HepG2 (cell line): Measurements from ENCODE around the gene THUMPD2. TPM values are rescaled to one million over a fixed set of nuclear protein-coding genes. Genes with fewer than 3 reads are reported as not detected.

Experiments used
- ATAC-seq: fragments of 200-7000 bp; cut with Tn5 transposase; 3 replicates; pipeline ENCODE4 v1.9.1; 2020; ENCODE audit warnings: mild to moderate bottlenecking, moderate library complexity
- BruUV-seq: library from RNA; stranded (reverse); fragments of 400-500 nt; replicated peaks from 2 replicates; lab custom pipeline; 2021; lab: Mats Ljungman, UMichigan
- CTCF ChIA-PET: fragments of 300-600 bp; formaldehyde crosslinking; extraction: SDS; loops from one replicate; lab custom pipeline; 2021; ENCODE audit warnings: low total read pairs, inconsistent platforms, low intra/inter-chr PET ratio; lab: Yijun Ruan, JAX
- POLR2A ChIA-PET: fragments of 350-600 bp; sonication (Branson Sonifier 250); formaldehyde crosslinking; loops from one replicate; lab custom pipeline; 2020; ENCODE audit warnings: antibody characterized with exemption, inconsistent platforms; lab: Yijun Ruan, JAX
- DNase-seq: peaks from one replicate; pipeline ENCODE4 v3.0.0-alpha.2; 2015; ENCODE audit warnings: low spot score
- FAIRE-seq: peaks from 3 replicates; lab custom pipeline; 2011; peaks lifted over from hg19 to GRCh38; lab: Jason Lieb, UNC
- H2AFZ ChIP-seq: one replicate; pipeline ENCODE4 v1.6.1; 2011; ENCODE audit warnings: low read length, inconsistent platforms
- H3K27ac ChIP-seq: fragments of 300-600 bp; 3 replicates; pipeline ENCODE4 v1.8.0; 2011; ENCODE audit warnings: mixed run types, mild to moderate bottlenecking, mixed read lengths, low read length, inconsistent platforms; ENCODE audit not compliant: insufficient read depth; ENCODE audit errors: extremely low read length
- H3K27me3 ChIP-seq, 2 experiments: fragments of 200-600 bp in 1 of 2; 2 replicates in 1 of 2; 3 replicates in 1 of 2; pipeline versions ENCODE4 v1.6.0 to v1.8.0; 2011; ENCODE audit warnings: low read length in 2 of 2, mild to moderate bottlenecking in 2 of 2, moderate library complexity in 2 of 2, inconsistent platforms in 1 of 2; ENCODE audit not compliant: insufficient read depth in 2 of 2, control insufficient read depth in 1 of 2
- H3K36me3 ChIP-seq, 2 experiments: fragments of 200-600 bp in 1 of 2; replicated peaks in 1 of 2; 2 replicates in 1 of 2; 3 replicates in 1 of 2; pipeline versions ENCODE4 v1.5.1 to v1.8.0; 2011; ENCODE audit warnings: low read length in 2 of 2, inconsistent platforms in 1 of 2; ENCODE audit not compliant: insufficient read depth in 2 of 2, control insufficient read depth in 1 of 2
- H3K4me1 ChIP-seq: 2 replicates; pipeline ENCODE4 v1.5.1; 2012; ENCODE audit warnings: low read length, inconsistent platforms; ENCODE audit not compliant: insufficient read depth
- H3K4me2 ChIP-seq: 2 replicates; pipeline ENCODE4 v1.6.0; 2011; ENCODE audit warnings: low read depth, low read length, inconsistent platforms
- H3K4me3 ChIP-seq, 3 experiments: fragments of 200-600 bp in 1 of 3; sonication (generic), shearing (Covaris generic) in 1 of 3; replicated peaks in 1 of 3; 2 replicates each; pipeline ENCODE4 v1.5.1; 2011 to 2016; ENCODE audit warnings: low read length in 3 of 3, inconsistent platforms in 2 of 3, low read depth in 2 of 3, mild to moderate bottlenecking in 2 of 3, control low read depth in 1 of 3, mixed read lengths in 1 of 3; ENCODE audit not compliant: insufficient read depth in 1 of 3
- H3K79me2 ChIP-seq: one replicate; pipeline ENCODE4 v1.6.1; 2011; ENCODE audit warnings: low read length, inconsistent platforms; ENCODE audit not compliant: insufficient read depth
- H3K9ac ChIP-seq: 2 replicates; pipeline ENCODE4 v1.6.0; 2011; ENCODE audit warnings: mild to moderate bottlenecking, low read depth, low read length, inconsistent platforms; ENCODE audit not compliant: insufficient read depth
- H3K9me3 ChIP-seq: 2 replicates; pipeline ENCODE4 v1.5.1; 2012; ENCODE audit warnings: mild to moderate bottlenecking, low read length
- H4K20me1 ChIP-seq: 2 replicates; pipeline ENCODE4 v1.6.0; 2011; ENCODE audit warnings: inconsistent platforms, mild to moderate bottlenecking, low read length, moderate library complexity; ENCODE audit not compliant: insufficient read depth
- SCMH1 ChIP-seq: sonication (generic); formaldehyde crosslinking; IDR thresholded peaks from 2 replicates; pipeline ENCODE4 v1.9.0; 2021; ENCODE audit warnings: missing genetic modification reagents, mild to moderate bottlenecking, borderline replicate concordance
- SP5 ChIP-seq: IDR thresholded peaks from 2 replicates; pipeline ENCODE4 v1.6.1; 2016; ENCODE audit warnings: low read depth, borderline replicate concordance
- SYNCRIP ChIP-seq: fragments of 200-400 bp; formaldehyde crosslinking; IDR thresholded peaks from 2 replicates; pipeline ENCODE4 v1.6.1; 2018; ENCODE audit warnings: mild to moderate bottlenecking, low read depth, low read length; ENCODE audit not compliant: insufficient read depth
- ZNF547 ChIP-seq: sonication (generic); formaldehyde crosslinking; IDR thresholded peaks from 2 replicates; pipeline ENCODE4 v1.5.1; 2020; ENCODE audit warnings: mild to moderate bottlenecking, missing genetic modification reagents
- ZSCAN29 ChIP-seq: sonication (generic); formaldehyde crosslinking; conservative IDR thresholded peaks from 2 replicates; pipeline ENCODE4 v1.4.0; 2020; ENCODE audit warnings: mild to moderate bottlenecking, missing genetic modification reagents
- WGBS: methylation state at CpG from one replicate; pipeline ENCODE4 v1.1.6; 2017; ENCODE audit warnings: low lambda C conversion rate; 5-methylcytosine and 5-hydroxymethylcytosine counted together
- in situ Hi-C: cut with HindIII; loops from 2 replicates; pipeline ENCODE4 v1.10.0; 2017; ENCODE audit warnings: low pct_unique_long_range_greater_than_20kb; ENCODE audit not compliant: extremely low pct_ligation_motif_present
- intact Hi-C: fragments of 100-400 bp; cut with micrococcal nuclease; formaldehyde crosslinking; loops from one replicate; pipeline ENCODE4 v1.10.0; 2022; ENCODE audit not compliant: unreplicated experiment
- polyA plus RNA-seq, 8 experiments: library from polyadenylated mRNA; depleted of rRNA in 3 of 8; stranded (reverse) in 7 of 8; unstranded in 1 of 8; fragments of >200 nt; fragmentation: Illumina TruSeq in 4 of 8; extraction: Trizol in 4 of 8; gene quantifications; 2 replicates each; pipeline versions ENCODE4 v1.2.1 to v1.2.3, GENCODE V29; 2011 to 2016; ENCODE audit warnings: low read depth in 4 of 8, missing spikeins in 1 of 8, mixed read lengths in 1 of 8; ENCODE audit not compliant: insufficient read depth in 1 of 8
- total RNA-seq, 5 experiments: library from RNA; depleted of rRNA; stranded (reverse); fragments of >200 nt; fragmentation: Illumina TruSeq; extraction: Trizol; gene quantifications; 2 replicates each; pipeline ENCODE4 v1.2.3, GENCODE V29; 2016; ENCODE audit warnings: low read depth in 1 of 5
- TF ChIP-seq, protein P1 (sequence below): IDR thresholded peaks from 2 replicates; pipeline ENCODE4 v1.6.1; 2016; ENCODE audit warnings: missing compliant biosample characterization, missing genetic modification reagents, borderline replicate concordance
- TF ChIP-seq, protein P2 (sequence below): sonication (generic); formaldehyde crosslinking; IDR thresholded peaks from 2 replicates; pipeline ENCODE4 v1.4.0; 2020; ENCODE audit warnings: mild to moderate bottlenecking, missing genetic modification reagents

THUMPD2 gene
- total and polyA plus RNA-seq, 2 of the 13 experiments (the other 11 are each of a cell fraction or from before 2014, with no cell fraction given) = 11.8 to 15.6 TPM

DNA sequence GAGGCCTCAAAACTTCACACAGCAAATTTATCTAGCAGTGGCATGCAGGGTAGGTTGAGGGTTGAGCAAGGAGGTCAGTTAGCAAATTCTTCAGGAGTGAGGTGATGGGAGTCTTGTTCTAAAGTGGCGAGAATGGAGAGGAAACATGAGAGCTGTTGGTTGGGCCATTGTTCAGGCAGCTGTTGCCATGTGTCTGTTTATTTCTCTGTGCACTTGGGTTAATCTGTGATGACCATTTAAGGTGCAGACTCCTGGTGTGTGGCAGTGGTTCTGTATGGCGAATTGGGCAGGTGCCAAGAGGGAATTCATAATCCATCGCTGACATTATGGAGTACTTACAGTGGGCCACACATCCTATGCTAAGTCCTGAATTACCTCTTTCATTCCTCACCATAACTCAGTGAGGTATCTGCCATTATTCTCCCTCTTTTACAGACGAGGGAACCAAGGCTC is 82.9 kb downstream of the THUMPD2 start:
- Histone ChIP-seq H2AFZ (no peak overlapping the region), H3K4me2 (no peak overlapping the region), H3K27ac (no peak overlapping the region), H4K20me1 (no peaks in the 10 kb centered on the region), H3K79me2 (no peaks in the 10 kb centered on the region)
- no TSS peak for BruUV-seq
- intact Hi-C loops = loop anchor here (10.0 kb wide), 1 partner anchor 181 kb away; no protein-coding TSS in a partner anchor
- FAIRE-seq (no peak), DNase-seq (peak; percentile 15), ATAC-seq (no peak)
- no peak for TF ChIP-seq ZSCAN29 (CRISPR knock-in tag)
- TF ChIP-seq, protein P1, sequence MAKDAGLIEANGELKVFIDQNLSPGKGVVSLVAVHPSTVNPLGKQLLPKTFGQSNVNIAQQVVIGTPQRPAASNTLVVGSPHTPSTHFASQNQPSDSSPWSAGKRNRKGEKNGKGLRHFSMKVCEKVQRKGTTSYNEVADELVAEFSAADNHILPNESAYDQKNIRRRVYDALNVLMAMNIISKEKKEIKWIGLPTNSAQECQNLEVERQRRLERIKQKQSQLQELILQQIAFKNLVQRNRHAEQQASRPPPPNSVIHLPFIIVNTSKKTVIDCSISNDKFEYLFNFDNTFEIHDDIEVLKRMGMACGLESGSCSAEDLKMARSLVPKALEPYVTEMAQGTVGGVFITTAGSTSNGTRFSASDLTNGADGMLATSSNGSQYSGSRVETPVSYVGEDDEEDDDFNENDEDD (CRISPR knock-in tag) = no peak
- TF ChIP-seq, all 625 proteins: peak for 0
- no peak overlapping the region for H3K9ac ChIP-seq
- peaks cover 8% of the 10 kb centered on the region; the same call in 1 of the 2 replicates for H3K4me1 ChIP-seq
- WGBS = 44% methylated on average over 4 of the region's 4 CpGs
- in situ Hi-C loops = no loop called here
- peaks cover 7% of the 10 kb centered on the region for H3K9me3 ChIP-seq
- no peaks in the 10 kb centered on the region for H3K36me3 ChIP-seq
- ChIA-PET CTCF (no interaction called here), POLR2A (no interaction called here)
- no peaks in the 10 kb centered on the region for H3K27me3 ChIP-seq
- H3K4me3 ChIP-seq = no peak overlapping the region

DNA sequence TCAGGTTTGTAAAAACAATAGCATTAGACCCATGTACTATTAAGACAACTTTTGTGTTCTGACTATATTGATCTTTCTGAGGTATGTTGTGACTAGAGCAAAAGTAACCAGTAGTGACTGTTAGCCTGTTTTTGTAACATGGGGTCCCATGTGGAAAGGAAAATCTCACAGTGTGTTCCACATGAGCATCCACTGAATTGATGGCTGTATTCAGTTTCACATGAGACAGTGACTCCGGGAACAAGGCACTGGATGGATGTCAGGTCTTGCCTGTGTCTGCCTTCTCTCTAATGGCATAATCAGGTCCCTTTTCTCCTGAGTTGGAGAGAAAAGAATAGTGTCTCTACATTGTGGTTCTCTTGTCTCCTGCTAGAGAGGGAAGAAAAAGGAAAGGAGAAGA is 85.8 kb downstream of the THUMPD2 start:
- ATAC-seq = no peak
- 0 out of 2 replicates have a peak, but pooled peaks cover 5% of the 10 kb centered on the region for H3K9me3 ChIP-seq
- H3K4me1 ChIP-seq = peaks cover 17% of the 10 kb centered on the region
- in situ Hi-C loops = no loop called here
- H2AFZ ChIP-seq = no peak overlapping the region
- no peaks in the 10 kb centered on the region for H3K36me3 ChIP-seq
- BruUV-seq = no TSS peak
- TF ChIP-seq, protein P2, sequence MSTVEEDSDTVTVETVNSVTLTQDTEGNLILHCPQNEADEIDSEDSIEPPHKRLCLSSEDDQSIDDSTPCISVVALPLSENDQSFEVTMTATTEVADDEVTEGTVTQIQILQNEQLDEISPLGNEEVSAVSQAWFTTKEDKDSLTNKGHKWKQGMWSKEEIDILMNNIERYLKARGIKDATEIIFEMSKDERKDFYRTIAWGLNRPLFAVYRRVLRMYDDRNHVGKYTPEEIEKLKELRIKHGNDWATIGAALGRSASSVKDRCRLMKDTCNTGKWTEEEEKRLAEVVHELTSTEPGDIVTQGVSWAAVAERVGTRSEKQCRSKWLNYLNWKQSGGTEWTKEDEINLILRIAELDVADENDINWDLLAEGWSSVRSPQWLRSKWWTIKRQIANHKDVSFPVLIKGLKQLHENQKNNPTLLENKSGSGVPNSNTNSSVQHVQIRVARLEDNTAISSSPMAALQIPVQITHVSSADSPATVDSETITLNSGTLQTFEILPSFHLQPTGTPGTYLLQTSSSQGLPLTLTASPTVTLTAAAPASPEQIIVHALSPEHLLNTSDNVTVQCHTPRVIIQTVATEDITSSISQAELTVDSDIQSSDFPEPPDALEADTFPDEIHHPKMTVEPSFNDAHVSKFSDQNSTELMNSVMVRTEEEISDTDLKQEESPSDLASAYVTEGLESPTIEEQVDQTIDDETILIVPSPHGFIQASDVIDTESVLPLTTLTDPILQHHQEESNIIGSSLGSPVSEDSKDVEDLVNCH (CRISPR knock-in tag) = no peak
- TF ChIP-seq SYNCRIP (no peak), SP5 (CRISPR knock-in tag) (no peak), SCMH1 (CRISPR knock-in tag) (no peak), ZNF547 (CRISPR knock-in tag) (no peak)
- no peak for DNase-seq
- no peaks in the 10 kb centered on the region for H4K20me1 ChIP-seq
- ChIA-PET POLR2A (no interaction called here), CTCF (no interaction called here)
- intact Hi-C loops = loop anchor here (10.0 kb wide), 1 partner anchor 178 kb away; no protein-coding TSS in a partner anchor
- 0 out of 5 replicates have a peak, but pooled peaks cover 0 to 2% of the 10 kb centered on the region in 2 experiments for H3K27me3 ChIP-seq
- WGBS = 6% methylated on average over 1 of the region's 1 CpG
- H3K79me2 ChIP-seq = no peaks in the 10 kb centered on the region
- no peak for FAIRE-seq
- H3K4me3 ChIP-seq = no peak overlapping the region
- no peak overlapping the region for H3K9ac ChIP-seq
- no peak overlapping the region for H3K4me2 ChIP-seq
- no peak overlapping the region for H3K27ac ChIP-seq
